T-helper 1 cell (primary cell): Measurements from ENCODE around the gene LSAMP.
"Not testable (repeated sequence)": the region's sequence is repeated elsewhere in the genome, so short reads cannot be mapped to it uniquely, and the experiment has no call there.

Source experiments
- DNase-seq, 5 donors: peaks; one replicate each; pipeline ENCODE4 v3.0.0-alpha.2; 2012 to 2020

Gene LSAMP

GRCh38 chr3:116093374-116093773 is 351.9 kb downstream of the LSAMP start:
- DNase-seq, result no peak

GRCh38 chr3:116087426-116087825 is 357.9 kb downstream of the LSAMP start:
- DNase-seq, result no peak

- no peak for DNase-seq
These were observed 360.1 kb downstream of the LSAMP start for GRCh38 chr3:116084999-116085791.

GRCh38 chr3:116083683-116084082 is 361.6 kb downstream of the LSAMP start:
- no peak for DNase-seq

- no peak for DNase-seq
These were observed 366.7 kb downstream of the LSAMP start for GRCh38 chr3:116078561-116078960.

GRCh38 chr3:116077557-116077956 is 367.7 kb downstream of the LSAMP start:
- DNase-seq, result no peak

- DNase-seq, result no peak
These were observed 368.2 kb downstream of the LSAMP start for GRCh38 chr3:116077059-116077458.

- DNase-seq, result not testable (repeated sequence)
These were observed 374.6 kb downstream of the LSAMP start for GRCh38 chr3:116070516-116071278.

- DNase-seq, result no peak
These were observed 375.2 kb downstream of the LSAMP start for GRCh38 chr3:116070061-116070460.

GRCh38 chr3:116069024-116069423 is 376.3 kb downstream of the LSAMP start:
- no peak for DNase-seq

GRCh38 chr3:116067326-116067725 is 378.0 kb downstream of the LSAMP start:
- DNase-seq, result no peak

- DNase-seq, result no peak
These were observed 379.8 kb downstream of the LSAMP start for GRCh38 chr3:116065501-116065900.

- no peak for DNase-seq
These were observed 380.6 kb downstream of the LSAMP start for GRCh38 chr3:116064646-116065045.

GRCh38 chr3:116059421-116060096 is 385.7 kb downstream of the LSAMP start:
- DNase-seq, result no peak

- DNase-seq, result no peak
These were observed 386.4 kb downstream of the LSAMP start for GRCh38 chr3:116058844-116059243.

- DNase-seq, result no peak
These were observed 387.8 kb downstream of the LSAMP start for GRCh38 chr3:116057400-116058006.

- no peak for DNase-seq
These were observed 389.0 kb downstream of the LSAMP start for GRCh38 chr3:116056280-116056679.

GRCh38 chr3:116053017-116053416 is 392.3 kb downstream of the LSAMP start:
- DNase-seq, result no peak

- no peak for DNase-seq
These were observed 392.7 kb downstream of the LSAMP start for GRCh38 chr3:116052602-116053001.

- DNase-seq, result no peak
These were observed 393.7 kb downstream of the LSAMP start for GRCh38 chr3:116051586-116051985.

GRCh38 chr3:116051040-116051439 is 394.2 kb downstream of the LSAMP start:
- DNase-seq, result no peak

- DNase-seq, result no peak
These were observed 394.9 kb downstream of the LSAMP start for GRCh38 chr3:116050311-116050915.

GRCh38 chr3:116048991-116049390 is 396.3 kb downstream of the LSAMP start:
- no peak for DNase-seq
